Right hindlimb (tissue), 1 donor: Measurements from ENCODE around the gene MOGAT2.

Experiments
- DNase-seq: peaks from one replicate; pipeline ENCODE4 v3.0.0-alpha.2; 2018

Gene MOGAT2

DNA sequence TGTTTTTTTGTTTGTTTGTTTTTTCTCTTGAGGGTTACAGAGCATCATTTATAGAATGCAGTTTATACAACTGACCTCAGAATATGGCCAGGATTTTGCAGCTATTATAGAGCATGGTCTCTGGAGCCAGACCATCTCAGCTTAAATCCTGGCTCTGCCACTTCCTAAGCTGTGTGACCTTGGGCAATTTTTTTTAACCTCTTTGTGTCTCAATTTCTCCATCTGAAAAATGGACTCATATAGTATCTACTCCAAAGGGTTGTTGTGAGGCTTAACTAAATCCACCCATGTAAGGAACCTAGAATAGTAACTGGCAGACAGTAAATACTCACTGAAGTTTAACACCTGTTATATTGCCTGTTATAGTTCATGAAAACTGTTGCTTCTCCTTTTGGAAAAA, 42.6 kb downstream of the MOGAT2 start:
- DNase-seq, result no peak

DNA sequence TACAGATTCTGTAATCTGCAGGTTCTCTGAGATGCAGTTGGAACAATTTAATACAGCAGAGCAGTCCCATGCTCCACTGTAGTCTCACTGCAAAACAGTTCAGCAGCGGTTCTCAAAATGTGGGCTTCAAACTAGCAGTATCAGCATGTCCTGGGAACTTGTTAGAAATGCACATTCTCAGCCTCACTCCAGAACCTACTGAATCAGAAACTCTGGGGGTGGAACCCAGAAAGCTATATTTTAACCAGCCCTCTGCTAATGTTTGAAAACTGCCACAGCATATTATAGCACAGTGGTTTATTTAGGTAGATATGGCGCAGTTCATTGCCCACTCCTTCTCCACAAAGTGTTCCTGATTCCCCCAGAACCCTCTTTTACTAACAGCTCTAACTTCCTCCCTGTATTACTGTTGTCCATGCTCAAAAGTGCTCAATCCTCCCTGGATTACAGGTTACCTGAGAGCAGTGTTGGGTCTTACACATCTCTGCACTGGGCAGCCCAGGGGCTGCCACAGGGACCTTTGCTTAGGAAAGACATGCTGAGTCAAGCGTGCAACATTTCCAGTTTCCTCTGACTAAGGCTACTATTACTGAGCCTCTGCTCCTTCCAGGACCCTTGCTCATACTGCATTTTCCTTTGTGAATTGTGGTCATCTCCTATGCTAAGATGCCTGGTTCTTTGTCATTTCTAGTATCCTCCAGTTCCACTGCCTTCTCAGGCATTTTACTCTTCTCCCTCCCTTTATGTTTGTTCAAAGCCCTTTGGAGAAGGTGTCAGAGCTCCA, 43.3 kb downstream of the MOGAT2 start:
- DNase-seq, result no peak

DNA sequence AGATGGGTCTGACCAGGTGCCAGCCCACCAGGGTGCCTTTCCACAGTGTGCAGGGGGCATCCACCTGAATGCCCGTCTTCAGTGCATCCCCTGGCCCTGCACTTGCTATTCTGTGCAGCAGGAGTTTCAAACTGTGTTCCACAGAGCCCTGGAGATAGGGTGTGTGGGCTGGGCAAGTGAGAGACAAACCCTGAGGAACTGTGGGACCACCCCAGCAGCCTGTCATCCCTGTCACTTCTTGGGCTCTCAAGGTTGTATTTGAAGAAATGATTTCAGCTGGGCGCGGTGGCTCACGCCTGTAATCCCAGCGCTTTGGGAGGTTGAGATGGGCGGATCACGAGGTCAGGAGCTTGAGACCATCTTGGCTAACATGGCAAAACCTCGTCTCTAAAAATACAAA, 44.5 kb downstream of the MOGAT2 start:
- DNase-seq, result no peak

- no peak for DNase-seq
Measured at GRCh38 chr11:75762885-75763284, 45.2 kb downstream of the MOGAT2 start.

GRCh38 chr11:75763846-75764245, 46.2 kb downstream of the MOGAT2 start:
- DNase-seq, result no peak

DNA sequence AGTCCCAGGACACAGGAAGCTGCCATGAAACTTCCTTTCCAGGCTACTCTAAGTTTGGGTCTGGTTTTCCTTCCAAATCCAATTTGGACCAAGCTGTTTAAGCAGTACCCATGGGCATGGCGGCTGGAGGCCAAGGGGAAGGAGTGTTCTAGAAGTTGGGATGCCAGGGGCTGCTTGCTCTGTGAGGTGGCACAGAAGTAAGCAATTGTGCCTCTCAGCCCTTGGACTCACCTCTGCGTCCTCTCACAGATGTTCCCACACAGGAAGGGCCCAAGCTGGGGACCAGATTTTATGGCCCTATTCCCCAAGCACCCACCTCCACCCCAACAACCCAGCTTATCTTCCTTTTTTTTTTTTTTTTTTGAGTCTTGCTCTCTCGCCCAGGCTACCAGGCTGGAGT, 47.5 kb downstream of the MOGAT2 start:
- DNase-seq, result no peak

GRCh38 chr11:75766443-75767227, 49.0 kb downstream of the MOGAT2 start:
- no peak for DNase-seq

GRCh38 chr11:75767228-75767572, 49.6 kb downstream of the MOGAT2 start:
- DNase-seq, result no peak

DNA sequence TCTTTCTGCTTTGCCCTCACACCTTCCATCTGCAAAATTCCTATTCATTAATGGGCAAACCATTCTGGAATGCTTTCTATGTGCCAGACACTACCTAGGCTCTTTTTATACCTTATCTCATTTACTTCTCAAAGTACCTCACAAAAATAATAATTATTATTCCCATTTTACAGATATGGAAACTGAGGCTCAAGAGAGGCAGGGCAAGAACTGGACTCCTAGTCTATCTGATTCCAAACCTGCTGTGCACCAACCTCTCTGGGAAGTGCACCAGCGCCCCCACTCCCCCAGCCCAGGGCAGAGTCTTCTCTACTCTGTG, 50.1 kb downstream of the MOGAT2 start:
- no peak for DNase-seq

- DNase-seq, result peak; percentile 80
Measured at GRCh38 chr11:75768112-75768908, 50.7 kb downstream of the MOGAT2 start, which contains the start of gene DGAT2. TSS of gene DGAT2 (plus strand) at chr11:75768778. CDS start at chr11:75768992, 214 bp downstream.

GRCh38 chr11:75768909-75769771, 51.5 kb downstream of the MOGAT2 start:
- no peak for DNase-seq

DNA sequence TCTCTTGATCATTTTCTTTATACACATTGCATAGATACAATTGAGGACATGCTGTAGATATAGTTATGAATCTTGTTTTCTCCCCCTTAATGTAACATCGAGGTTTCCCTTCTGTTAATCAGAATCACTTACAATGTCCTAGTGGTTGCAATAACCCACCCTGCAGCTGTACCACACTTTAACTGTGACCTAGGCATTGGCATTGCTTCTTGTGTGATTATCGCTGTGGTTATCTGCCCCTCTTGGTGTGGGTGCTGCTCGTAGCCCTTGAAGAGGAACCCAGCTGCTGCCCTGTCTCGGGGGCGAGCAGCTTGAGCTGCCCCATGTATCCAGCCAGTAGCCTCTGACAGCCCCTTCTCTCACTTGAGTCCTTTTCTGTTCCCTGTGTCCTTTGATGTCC, 52.5 kb downstream of the MOGAT2 start:
- no peak for DNase-seq

DNA sequence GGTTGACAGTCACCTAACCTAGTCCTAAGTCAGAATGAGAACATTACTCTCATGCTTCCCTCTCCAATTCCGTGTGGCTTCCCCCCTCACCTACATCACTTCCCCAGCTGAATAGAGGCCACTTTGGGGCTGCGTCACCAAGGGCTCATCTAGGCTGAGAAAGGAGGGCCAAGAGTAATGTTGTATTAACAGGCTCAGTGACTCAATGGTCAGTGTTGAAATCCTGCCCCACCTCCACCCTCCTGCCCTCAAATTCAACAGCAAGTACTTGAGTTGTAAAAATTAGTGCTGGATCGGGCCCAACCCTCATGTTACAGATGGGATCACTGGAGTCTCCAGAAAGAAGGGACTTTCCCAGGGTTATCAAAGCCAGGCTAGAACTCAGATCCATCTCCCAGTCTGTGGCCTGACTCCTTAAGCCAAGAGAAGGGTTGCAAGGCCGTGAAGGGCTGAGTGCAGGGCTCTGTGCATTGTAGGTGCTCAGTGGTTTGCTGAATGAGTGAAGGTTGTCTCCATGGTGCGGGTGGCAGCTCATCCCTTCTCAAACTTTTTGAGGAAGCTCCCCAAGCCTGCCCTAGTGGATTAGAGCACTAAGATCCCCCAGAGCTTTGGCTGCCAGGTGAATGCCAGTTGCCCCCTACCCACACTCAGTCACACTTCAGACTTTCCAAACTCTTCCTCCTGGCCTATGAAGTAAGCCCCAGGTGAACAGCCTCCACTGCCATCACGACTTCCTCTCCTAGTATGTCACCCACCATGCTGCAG, 54.2 kb downstream of the MOGAT2 start:
- no peak for DNase-seq

- no peak for DNase-seq
Measured at GRCh38 chr11:75773595-75774353, 56.1 kb downstream of the MOGAT2 start.

- no peak for DNase-seq
Measured at GRCh38 chr11:75775056-75775455, 57.4 kb downstream of the MOGAT2 start.

DNA sequence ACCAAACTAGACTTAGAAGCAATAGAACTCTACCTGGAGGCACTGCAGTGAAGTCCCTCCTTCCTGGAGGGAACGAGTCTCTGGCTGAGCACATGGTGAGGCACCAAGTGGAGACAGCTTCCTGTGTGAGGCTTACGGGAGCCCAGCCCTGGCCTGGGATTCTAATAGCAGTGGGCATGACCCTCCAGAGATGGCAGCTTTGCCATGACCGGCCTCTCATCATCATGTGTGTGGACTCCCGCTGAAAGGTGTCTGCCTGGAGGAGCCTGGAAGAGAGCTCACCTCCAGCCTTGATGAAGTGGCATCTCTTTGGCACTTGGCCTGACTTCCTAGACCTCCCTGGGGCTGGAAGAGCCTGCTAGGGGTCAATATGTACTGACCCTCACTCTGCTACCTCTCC, 58.9 kb downstream of the MOGAT2 start:
- no peak for DNase-seq

DNA sequence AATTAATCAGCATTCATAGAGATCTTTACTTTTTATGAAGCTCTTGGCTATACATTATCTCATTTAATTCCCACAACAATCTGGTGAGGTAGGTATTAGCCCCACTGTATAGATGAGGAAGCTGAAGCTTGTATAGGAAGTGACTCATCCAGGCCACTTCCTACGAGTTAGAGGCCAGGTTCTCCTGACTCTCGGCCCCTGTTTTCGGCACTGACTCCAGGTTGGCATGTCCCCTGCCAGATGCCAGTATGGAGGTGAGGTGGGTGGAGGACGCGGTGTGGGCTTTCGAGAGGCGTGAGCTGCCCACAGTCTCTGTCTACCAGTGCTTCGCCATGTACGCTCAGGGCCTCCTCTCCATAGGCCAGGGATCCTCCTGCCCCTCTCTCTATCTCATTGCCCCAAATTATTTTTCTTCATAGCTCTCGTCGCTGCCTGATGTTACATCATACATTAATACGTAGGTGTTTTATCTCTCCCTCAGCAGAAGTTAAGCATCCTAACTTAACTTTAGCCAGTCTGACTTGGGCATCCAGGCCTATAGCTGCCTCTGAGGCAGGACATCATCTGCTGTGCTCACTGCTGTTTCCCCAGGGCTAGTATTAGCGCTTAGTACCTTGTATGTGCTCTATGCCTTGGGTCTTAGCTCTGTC, 59.9 kb downstream of the MOGAT2 start:
- no peak for DNase-seq

DNA sequence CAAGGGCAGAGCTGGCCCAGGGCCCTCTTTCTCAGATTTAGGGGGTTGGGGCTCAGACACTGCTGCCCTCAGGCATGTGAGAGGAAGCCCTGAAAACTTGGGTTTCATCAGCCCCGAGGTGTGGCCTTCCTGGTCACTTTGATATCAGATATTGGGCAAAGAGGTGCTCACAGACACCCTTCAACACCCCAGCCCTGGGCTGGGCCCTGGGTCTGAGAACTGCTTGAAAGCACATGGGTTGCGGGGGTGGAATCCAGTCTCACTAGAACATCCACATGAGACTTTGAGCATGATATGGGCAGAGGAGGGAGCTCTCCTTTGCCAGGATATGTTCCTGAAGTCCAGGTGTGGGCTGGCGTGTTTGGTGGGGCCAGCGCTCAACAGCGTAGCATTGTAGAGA, 61.3 kb downstream of the MOGAT2 start:
- DNase-seq, result no peak

- no peak for DNase-seq
Measured at GRCh38 chr11:75779960-75780359, 62.3 kb downstream of the MOGAT2 start.

DNA sequence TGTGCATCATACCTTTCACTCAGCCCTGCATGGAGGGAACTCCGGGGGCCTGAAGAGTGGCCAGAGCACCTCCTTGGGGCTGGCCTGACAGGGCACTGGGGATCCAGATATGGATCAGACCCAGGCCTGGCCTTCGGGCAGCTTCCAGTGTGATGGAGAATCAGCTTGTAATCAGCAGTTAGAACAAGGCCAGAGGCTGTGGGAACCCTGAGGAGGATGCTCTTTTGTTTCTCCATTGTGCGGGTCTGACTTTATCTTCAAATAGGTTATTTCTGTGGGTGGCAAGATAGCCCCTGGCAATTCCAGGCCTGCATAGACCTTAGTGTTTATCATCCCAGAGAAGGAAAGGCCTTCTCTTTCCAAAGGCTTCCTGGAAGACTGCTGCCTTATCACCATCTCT, 63.2 kb downstream of the MOGAT2 start:
- no peak for DNase-seq

DNA sequence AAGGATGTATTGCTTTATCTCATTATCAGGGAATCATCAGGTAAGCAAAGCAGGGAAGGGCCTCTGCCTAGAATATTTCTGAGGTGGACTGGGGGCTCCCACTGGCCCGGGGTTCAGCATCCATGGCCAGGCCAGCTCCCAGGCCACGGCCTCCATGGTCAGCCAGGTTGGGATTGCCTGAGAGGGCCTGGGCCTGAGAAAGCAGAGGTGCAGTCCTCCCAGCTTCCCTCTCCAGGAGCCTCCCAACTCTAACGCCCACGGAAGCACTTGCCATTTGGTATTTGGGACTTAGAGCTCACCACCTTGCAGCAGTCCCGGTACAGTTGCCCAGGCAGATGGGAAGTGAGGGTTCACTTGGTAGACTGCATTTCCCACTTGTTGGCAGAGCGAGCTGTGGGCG, 63.7 kb downstream of the MOGAT2 start:
- DNase-seq, result no peak
